PC-3 (cell line): ENCODE measurements around the gene NOTO. TPM values are rescaled to one million over a fixed set of nuclear protein-coding genes. Genes with fewer than 3 reads are reported as not detected.

Experiments used
- ATAC-seq: fragments of 200-7000 bp; cut with Tn5 transposase; 2 replicates; pipeline ENCODE4 v1.9.1; 2020; ENCODE audit warnings: mild to moderate bottlenecking, moderate library complexity
- BruUV-seq: library from RNA; stranded (reverse); fragments of 400-500 nt; replicated peaks from 2 replicates; lab custom pipeline; 2021; lab: Mats Ljungman, UMichigan
- CTCF ChIA-PET: fragments of 300-600 bp; sonication (Branson Sonifier 250); formaldehyde crosslinking; loops from one replicate; lab custom pipeline; 2022; ENCODE audit warnings: antibody characterized with exemption; lab: Charles Lee
- POLR2A ChIA-PET: fragments of 300-600 bp; sonication (Branson Sonifier 250); formaldehyde crosslinking; loops from one replicate; lab custom pipeline; 2022; ENCODE audit warnings: antibody characterized with exemption; ENCODE audit not compliant: unreplicated experiment; lab: Charles Lee
- DNase-seq: peaks from one replicate; pipeline ENCODE4 v3.0.0-alpha.2; 2015
- H2AFZ ChIP-seq: fragments of 300-600 bp; sonication (generic); 2 replicates; pipeline ENCODE4 v1.6.0; 2016; ENCODE audit warnings: antibody characterized with exemption, low read length
- H3F3A ChIP-seq: fragments of 300-600 bp; sonication (generic); one replicate; pipeline ENCODE4 v1.6.0; 2017; ENCODE audit warnings: antibody characterized with exemption, low read length, control low read depth, mild to moderate bottlenecking; ENCODE audit not compliant: unreplicated experiment
- H3K27ac ChIP-seq: fragments of 300-600 bp; sonication (generic); 2 replicates; pipeline ENCODE4 v1.5.1; 2016; ENCODE audit warnings: mild to moderate bottlenecking, low read length
- H3K27me3 ChIP-seq: fragments of 300-600 bp; sonication (generic); 2 replicates; pipeline ENCODE4 v1.6.1; 2016; ENCODE audit warnings: low read length, mixed read lengths
- H3K36me3 ChIP-seq: fragments of 300-600 bp; sonication (generic); 2 replicates; pipeline ENCODE4 v1.6.1; 2016; ENCODE audit warnings: low read depth, mixed run types, low read length, mixed read lengths
- H3K4me1 ChIP-seq: fragments of 300-600 bp; sonication (generic); 2 replicates; pipeline ENCODE4 v1.5.1; 2016; ENCODE audit warnings: low read length; ENCODE audit not compliant: insufficient read depth
- H3K4me2 ChIP-seq: fragments of 300-600 bp; sonication (generic); 2 replicates; pipeline ENCODE4 v1.6.0; 2016; ENCODE audit warnings: low read length
- H3K4me3 ChIP-seq: fragments of 300-600 bp; sonication (generic); 2 replicates; pipeline ENCODE4 v1.5.1; 2016; ENCODE audit warnings: mild to moderate bottlenecking, low read length, mixed read lengths
- H3K79me2 ChIP-seq: fragments of 300-600 bp; sonication (generic); 2 replicates; pipeline ENCODE4 v1.6.1; 2017; ENCODE audit warnings: low read length, mixed read lengths
- H3K9ac ChIP-seq: fragments of 300-600 bp; sonication (generic); 2 replicates; pipeline ENCODE4 v1.6.0; 2016; ENCODE audit warnings: mild to moderate bottlenecking, low read length
- H3K9me2 ChIP-seq: fragments of 300-600 bp; sonication (generic); replicated peaks from 2 replicates; pipeline ENCODE4 v1.6.1; 2016; ENCODE audit warnings: mixed run types, low read length, mixed read lengths
- H3K9me3 ChIP-seq: fragments of 300-600 bp; sonication (generic); 2 replicates; pipeline ENCODE4 v1.6.1; 2016; ENCODE audit warnings: low read length, mixed read lengths
- H4K20me1 ChIP-seq: fragments of 300-600 bp; sonication (generic); 2 replicates; pipeline ENCODE4 v1.6.1; 2016; ENCODE audit warnings: low read length, mixed read lengths
- CTCF ChIP-seq: fragments of 300-600 bp; sonication (generic); conservative IDR thresholded peaks from 2 replicates; pipeline ENCODE4 v1.5.1; 2017; ENCODE audit warnings: antibody characterized with exemption, low read depth, mild to moderate bottlenecking, low read length
- EZH2 ChIP-seq: fragments of 300-600 bp; sonication (generic); IDR thresholded peaks from one replicate; pipeline ENCODE4 v1.6.1; 2017; ENCODE audit warnings: antibody characterized with exemption, mild to moderate bottlenecking, low read length; ENCODE audit not compliant: unreplicated experiment
- EZH2phosphoT487 ChIP-seq: fragments of 300-600 bp; sonication (generic); IDR thresholded peaks from 2 replicates; pipeline ENCODE4 v1.6.1; 2018; ENCODE audit warnings: mild to moderate bottlenecking, antibody characterized with exemption, low read length, borderline replicate concordance
- intact Hi-C: fragments of 100-400 bp; cut with micrococcal nuclease; formaldehyde crosslinking; loops from 2 replicates; pipeline ENCODE4 v1.9.0; 2023
- total RNA-seq: library from RNA; depleted of rRNA; stranded (reverse); fragments of >200 nt; gene quantifications from 2 replicates; pipeline ENCODE4 v1.2.3, GENCODE V29; 2014

Gene NOTO
- total RNA-seq, 1 experiment from 2014 or later = 0.07 TPM

GRCh38 chr2:73239776-73240175, 37.4 kb downstream of the NOTO start:
- POLR2A ChIA-PET = no interaction called here
- Histone ChIP-seq H3K4me3 (no peak overlapping the region), H3F3A (no peaks in the 10 kb centered on the region), H3K4me2 (no peak overlapping the region), H4K20me1 (peaks cover 71% of the 10 kb centered on the region), H3K9ac (no peak overlapping the region), H3K9me3 (no peaks in the 10 kb centered on the region), H3K4me1 (peaks cover 21% of the 10 kb centered on the region), H2AFZ (no peak overlapping the region), H3K27ac (no peak overlapping the region), H3K27me3 (no peaks in the 10 kb centered on the region), H3K9me2 (no peaks in the 10 kb centered on the region), H3K36me3 (peaks cover 35% of the 10 kb centered on the region), H3K79me2 (peaks cover 77% of the 10 kb centered on the region)
- ATAC-seq (peak; percentile 14; the same call in 1 of the 2 replicates), DNase-seq (peak; percentile 38)
- CTCF ChIA-PET = no interaction called here
- TF ChIP-seq EZH2 = no peak
- TF ChIP-seq EZH2phosphoT487 = no peak
- no peak for TF ChIP-seq CTCF
- intact Hi-C loops = no loop called here
- BruUV-seq = no TSS peak

DNA sequence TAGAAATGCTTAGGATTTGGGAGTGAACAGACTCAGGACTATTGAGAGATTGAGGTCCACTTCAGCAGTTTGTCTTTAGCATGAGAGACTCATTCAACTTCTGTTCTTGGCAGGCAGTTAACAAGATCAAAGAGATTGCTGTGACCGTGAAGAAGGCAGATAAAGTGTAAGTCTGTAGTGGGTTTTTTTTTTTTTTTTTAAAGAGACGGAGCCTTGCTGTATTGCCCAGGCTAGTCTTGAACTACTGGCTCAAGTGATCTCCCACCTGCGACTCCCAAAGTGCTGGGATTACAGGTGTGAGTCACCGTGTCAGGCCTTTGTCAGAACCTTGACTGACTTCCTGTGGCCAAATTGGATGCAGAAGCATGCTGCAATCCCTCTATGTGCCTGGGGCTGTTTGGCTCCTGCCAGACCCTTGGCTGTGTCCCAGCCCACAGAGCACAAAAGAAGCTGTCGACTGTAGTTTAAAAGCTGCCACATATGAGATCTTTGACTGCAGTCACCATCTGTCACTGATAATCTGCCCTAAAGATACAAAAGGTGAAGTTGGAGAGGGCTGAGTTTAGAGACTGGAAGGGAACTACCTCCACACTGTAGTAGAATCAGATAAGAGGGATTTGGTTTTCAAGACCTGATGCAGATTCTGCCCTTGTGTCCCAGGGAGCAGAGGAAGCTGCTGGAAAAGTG, 41.7 kb downstream of the NOTO start:
- no peak overlapping the region for H2AFZ ChIP-seq
- H3K4me1 ChIP-seq = peaks cover 11% of the 10 kb centered on the region
- ATAC-seq (peak; percentile 98), DNase-seq (peak; percentile 96)
- H3K79me2 ChIP-seq = peaks cover 52% of the 10 kb centered on the region
- ChIA-PET CTCF (interaction anchor here (0.5 to 0.6 kb wide), 2 partner anchors 64 to 381 kb away, joined by 3 to 4 read pairs; no protein-coding TSS in a partner anchor), POLR2A (no interaction called here)
- TF ChIP-seq EZH2phosphoT487 = no peak
- TF ChIP-seq EZH2 = no peak
- no peak for TF ChIP-seq CTCF
- no peak overlapping the region for H3K27ac ChIP-seq
- H3K9me3 ChIP-seq = no peaks in the 10 kb centered on the region
- H3F3A ChIP-seq = no peaks in the 10 kb centered on the region
- H3K36me3 ChIP-seq = peaks cover 69% of the 10 kb centered on the region
- intact Hi-C loops = no loop called here
- H3K4me3 ChIP-seq = no peak overlapping the region
- no peaks in the 10 kb centered on the region for H3K27me3 ChIP-seq
- H3K9ac ChIP-seq = no peak overlapping the region
- BruUV-seq = no TSS peak
- H3K9me2 ChIP-seq = no peaks in the 10 kb centered on the region
- H3K4me2 ChIP-seq = 0 out of 2 replicates have a peak overlapping the region, but pooled peaks have one; percentile 26
- H4K20me1 ChIP-seq = peaks cover 52% of the 10 kb centered on the region

- H3K9me3 ChIP-seq = no peaks in the 10 kb centered on the region
- no peak for ATAC-seq
- no TSS peak for BruUV-seq
- H4K20me1 ChIP-seq = peaks cover 50% of the 10 kb centered on the region
- no peak overlapping the region for H3K9ac ChIP-seq
- no peak overlapping the region for H3K4me2 ChIP-seq
- H3K79me2 ChIP-seq = peaks cover 47% of the 10 kb centered on the region
- no peak overlapping the region for H3K4me3 ChIP-seq
- CTCF ChIA-PET = interaction anchor here (0.5 kb wide), 1 partner anchor 65 kb away, joined by 4 read pairs; no protein-coding TSS in a partner anchor
- DNase-seq = no peak
- H3K36me3 ChIP-seq = peaks cover 74% of the 10 kb centered on the region
- H3K4me1 ChIP-seq = peaks cover 11% of the 10 kb centered on the region
- POLR2A ChIA-PET = no interaction called here
- no peak overlapping the region for H2AFZ ChIP-seq
- intact Hi-C loops = no loop called here
- TF ChIP-seq CTCF (no peak), EZH2phosphoT487 (no peak), EZH2 (no peak)
- no peaks in the 10 kb centered on the region for H3K9me2 ChIP-seq
- H3K27ac ChIP-seq = no peak overlapping the region
- no peaks in the 10 kb centered on the region for H3K27me3 ChIP-seq
- H3F3A ChIP-seq = no peaks in the 10 kb centered on the region
These were observed 42.2 kb downstream of the NOTO start for GRCh38 chr2:73244580-73244979.
